GM12801 (cell line): ENCODE measurements around the gene ABHD16B.

Experiments
- CTCF ChIP-seq: IDR thresholded peaks from one replicate; pipeline ENCODE4 v1.5.1; 2011; ENCODE audit warnings: control low read depth; ENCODE audit not compliant: insufficient read length; ENCODE audit errors: extremely low read depth

ABHD16B gene

GRCh38 chr20:63860325-63861051, 810 bp upstream of the ABHD16B start:
- no peak for TF ChIP-seq CTCF

GRCh38 chr20:63861981-63862901, 943 bp downstream of the ABHD16B start:
- TF ChIP-seq CTCF = no peak

GRCh38 chr20:63863021-63863797, 1.9 kb downstream of the ABHD16B start:
- TF ChIP-seq CTCF = no peak

- no peak for TF ChIP-seq CTCF
These were observed 2.7 kb downstream of the ABHD16B start for GRCh38 chr20:63863798-63864544.

GRCh38 chr20:63864545-63864977, 3.3 kb downstream of the ABHD16B start:
- TF ChIP-seq CTCF = no peak

GRCh38 chr20:63864978-63865640, 3.8 kb downstream of the ABHD16B start, which contains the start of gene TPD52L2:
Gene TPD52L2, plus strand, starts transcription at chr20:63865270. Its CDS starts 96 bp downstream, at chr20:63865366.
- TF ChIP-seq CTCF = no peak
